K562 (cell line): ENCODE measurements around the gene GRM3. TPM values are rescaled to one million over a fixed set of nuclear protein-coding genes. Genes with fewer than 3 reads are reported as not detected.

Experiments used
- CREM ChIP-seq: IDR thresholded peaks from 2 replicates; pipeline ENCODE4 v1.6.1; 2014; ENCODE audit warnings: antibody characterized with exemption, low read depth
- EZH2 ChIP-seq: IDR thresholded peaks from 2 replicates; pipeline ENCODE4 v1.6.1; 2012; ENCODE audit warnings: low read depth, mild to moderate bottlenecking, inconsistent platforms, low read length, borderline replicate concordance
- RAD21 ChIP-seq, 2 experiments: fragments of 250-450 bp in 1 of 2; fragments of 450-650 bp in 1 of 2; sonication (Bioruptor Pico) in 1 of 2; formaldehyde crosslinking in 1 of 2; IDR thresholded peaks in 1 of 2; conservative IDR thresholded peaks in 1 of 2; 2 replicates each; pipeline versions ENCODE4 v1.4.0 to v1.8.0; 2020 to 2022; ENCODE audit warnings: mild to moderate bottlenecking in 2 of 2, moderate library complexity in 1 of 2
- REST ChIP-seq, 2 experiments: fragments of 450-650 bp; formaldehyde crosslinking in 1 of 2; IDR thresholded peaks; 2 replicates each; pipeline versions ENCODE4 v1.4.0 to v1.6.1; 2014 to 2020; ENCODE audit warnings: mild to moderate bottlenecking in 2 of 2, borderline replicate concordance in 1 of 2, low read depth in 1 of 2
- SMC3 ChIP-seq: conservative IDR thresholded peaks from 2 replicates; pipeline ENCODE4 v1.6.1; 2011; ENCODE audit warnings: low read depth, low read length, improper control_type of control experiment; ENCODE audit not compliant: insufficient read depth
- VEZF1 ChIP-seq: fragments of 200-800 bp; sonication (Bioruptor generic); IDR thresholded peaks from 2 replicates; pipeline ENCODE4 v1.6.1; 2017; ENCODE audit warnings: missing genetic modification characterization, missing compliant biosample characterization
- polyA plus RNA-seq, 8 experiments: library from polyadenylated mRNA; depleted of rRNA in 4 of 8; stranded (reverse) in 5 of 8; unstranded in 3 of 8; fragments of >200 nt; fragmentation: Nextera tagmentation in 2 of 8; fragmentation: Illumina TruSeq in 1 of 8; extraction: Ambion mirVana in 2 of 8; extraction: Trizol in 1 of 8; gene quantifications; 2 replicates each; pipeline versions ENCODE4 v1.2.1 to v1.2.3, GENCODE V29; 2011 to 2014; ENCODE audit warnings: inconsistent platforms in 1 of 8, missing spikeins in 1 of 8
- total RNA-seq, 7 experiments: library from RNA; depleted of rRNA in 6 of 7; stranded (reverse); fragments of >200 nt in 6 of 7; fragmentation: Illumina TruSeq in 2 of 7; extraction: Trizol in 2 of 7; gene quantifications; 2 replicates each; pipeline versions ENCODE4 v1.2.1 to v1.2.3, GENCODE V29; 2011 to 2021; ENCODE audit warnings: low replicate concordance in 1 of 7

GRM3 gene
- total and polyA plus RNA-seq, 9 of the 15 experiments (the other 6 are each of a cell fraction or from before 2014, with no cell fraction given) = 0.03 to 0.08 (median 0.03) TPM; not detected in 6

GRCh38 chr7:86814661-86815379, 171.1 kb downstream of the GRM3 start (continued):
- TF ChIP-seq REST (IDR thresholded peaks at IDR 0.05; ENCODE audit: borderline replicate concordance) (peak; percentile 31; the same call in 1 of the 2 replicates), REST (CRISPR knock-in tag; IDR thresholded peaks at IDR 0.05; ENCODE audit: low read depth) (no peak), CREM (peak; percentile 47), VEZF1 (CRISPR knock-in tag) (peak; percentile 27; the same call in 1 of the 2 replicates), RAD21 (CRISPR knock-in tag; conservative IDR thresholded peaks at IDR 0.05 in 1 of 2, IDR thresholded peaks at IDR 0.05 in 1 of 2) (peak; percentile 30 to 68; a peak in 3 of 4 replicates), SMC3 (peak; percentile 25; the same call in 1 of the 2 replicates), EZH2 (no peak)
